Astrocyte of the spinal cord (primary cell): Measurements from ENCODE around the gene RPAIN.

Source experiments
- DNase-seq: peaks from one replicate; pipeline ENCODE4 v3.0.0; 2011; ENCODE audit warnings: low read depth, low spot score
- H3K4me3 ChIP-seq: 2 replicates; pipeline ENCODE4 v1.5.1; 2011; ENCODE audit warnings: low read depth, mild to moderate bottlenecking, low read length, moderate library complexity
- in situ Hi-C: cut with HindIII; loops from 2 replicates; pipeline ENCODE4 v1.10.0; 2017; ENCODE audit warnings: low sequenced_read_pairs
- TF ChIP-seq, protein P1 (sequence below): IDR thresholded peaks from 2 replicates; pipeline ENCODE4 v1.5.1; 2012; ENCODE audit warnings: low read depth, mild to moderate bottlenecking, low read length, inconsistent platforms

Gene RPAIN

DNA sequence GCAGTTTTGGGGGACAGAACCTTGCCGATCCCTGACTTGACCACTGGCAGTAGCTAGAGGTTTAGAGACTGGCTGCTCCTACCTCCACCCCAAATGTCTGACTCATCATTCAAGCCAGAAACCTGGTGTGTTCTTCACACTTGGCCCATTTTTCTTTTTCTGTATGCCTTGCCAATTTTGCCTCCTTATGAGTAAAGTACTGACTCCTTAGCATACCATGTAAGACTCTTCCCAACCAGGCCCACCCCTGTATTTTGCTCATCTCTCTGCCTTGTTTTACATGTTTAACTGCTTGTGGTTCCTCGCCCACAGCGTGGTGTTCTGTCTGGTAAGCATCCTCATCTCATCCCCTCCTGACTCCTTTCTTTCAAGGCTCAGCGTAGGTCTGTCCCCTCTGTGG lies 38.4 kb upstream of the RPAIN start:
- no peak overlapping the region for H3K4me3 ChIP-seq
- DNase-seq = peak; percentile 13
- TF ChIP-seq, protein P1, sequence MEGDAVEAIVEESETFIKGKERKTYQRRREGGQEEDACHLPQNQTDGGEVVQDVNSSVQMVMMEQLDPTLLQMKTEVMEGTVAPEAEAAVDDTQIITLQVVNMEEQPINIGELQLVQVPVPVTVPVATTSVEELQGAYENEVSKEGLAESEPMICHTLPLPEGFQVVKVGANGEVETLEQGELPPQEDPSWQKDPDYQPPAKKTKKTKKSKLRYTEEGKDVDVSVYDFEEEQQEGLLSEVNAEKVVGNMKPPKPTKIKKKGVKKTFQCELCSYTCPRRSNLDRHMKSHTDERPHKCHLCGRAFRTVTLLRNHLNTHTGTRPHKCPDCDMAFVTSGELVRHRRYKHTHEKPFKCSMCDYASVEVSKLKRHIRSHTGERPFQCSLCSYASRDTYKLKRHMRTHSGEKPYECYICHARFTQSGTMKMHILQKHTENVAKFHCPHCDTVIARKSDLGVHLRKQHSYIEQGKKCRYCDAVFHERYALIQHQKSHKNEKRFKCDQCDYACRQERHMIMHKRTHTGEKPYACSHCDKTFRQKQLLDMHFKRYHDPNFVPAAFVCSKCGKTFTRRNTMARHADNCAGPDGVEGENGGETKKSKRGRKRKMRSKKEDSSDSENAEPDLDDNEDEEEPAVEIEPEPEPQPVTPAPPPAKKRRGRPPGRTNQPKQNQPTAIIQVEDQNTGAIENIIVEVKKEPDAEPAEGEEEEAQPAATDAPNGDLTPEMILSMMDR = no peak
- in situ Hi-C loops = no loop called here

DNA sequence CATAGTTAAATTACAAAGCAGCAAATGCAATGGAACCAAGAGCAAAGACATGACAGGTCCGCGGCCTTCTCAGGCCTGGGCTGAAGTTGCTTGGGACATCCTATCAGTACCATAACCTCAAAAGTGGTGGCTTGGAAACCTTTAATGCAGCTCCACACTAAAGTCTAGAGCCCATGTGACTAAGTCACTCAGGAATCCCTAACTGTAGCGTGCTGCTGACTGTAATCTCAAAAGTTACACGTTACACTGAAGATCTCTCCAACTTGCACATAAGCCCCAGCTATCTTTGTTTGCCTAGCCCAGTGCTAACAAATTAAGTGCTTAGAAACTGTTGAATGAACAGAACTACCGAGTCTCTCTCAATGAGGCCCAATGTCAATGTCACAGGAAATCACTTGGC lies 28.3 kb upstream of the RPAIN start:
- in situ Hi-C loops = no loop called here
- TF ChIP-seq, protein P1 = no peak
- no peak for DNase-seq
- no peak overlapping the region for H3K4me3 ChIP-seq

DNA sequence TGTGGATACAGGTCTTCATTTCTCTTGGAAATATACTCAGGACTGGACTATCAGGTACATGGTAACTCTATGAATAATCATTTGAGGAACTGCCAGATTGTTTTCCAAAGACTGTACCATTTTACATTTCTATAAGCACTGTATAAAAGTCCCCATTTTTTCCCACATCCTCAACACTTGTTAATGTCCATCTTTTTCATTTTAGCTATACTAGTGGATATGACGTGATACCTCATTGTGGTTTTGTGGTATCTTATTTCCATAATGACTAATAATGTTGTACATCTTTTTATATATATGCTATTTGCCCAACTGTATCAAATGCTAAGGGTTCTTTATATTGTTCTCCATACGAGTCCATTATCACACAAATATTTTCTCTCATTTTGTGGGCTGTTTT lies 23.4 kb upstream of the RPAIN start:
- TF ChIP-seq, protein P1 = no peak
- DNase-seq = no peak
- in situ Hi-C loops = no loop called here
- H3K4me3 ChIP-seq = no peak overlapping the region

DNA sequence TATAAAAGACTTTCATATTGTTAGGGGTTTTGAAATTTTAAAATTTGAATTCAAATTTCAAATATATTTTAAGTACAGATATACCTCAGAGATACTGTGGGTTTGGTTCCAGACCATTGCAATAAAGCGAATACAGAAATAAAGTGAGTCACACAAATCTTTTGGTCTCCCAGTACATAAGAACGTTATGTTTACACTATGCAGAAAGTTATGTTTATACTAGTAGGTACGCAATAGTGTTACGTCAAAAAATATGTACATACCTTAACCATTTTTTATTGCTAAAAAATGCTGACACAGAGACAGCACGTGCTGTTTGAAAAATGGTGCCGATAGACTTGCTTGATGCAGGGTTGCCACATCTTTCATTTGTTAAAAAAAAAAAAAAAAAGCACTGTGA lies 20.2 kb upstream of the RPAIN start:
- DNase-seq = no peak
- TF ChIP-seq, protein P1 = no peak

DNA sequence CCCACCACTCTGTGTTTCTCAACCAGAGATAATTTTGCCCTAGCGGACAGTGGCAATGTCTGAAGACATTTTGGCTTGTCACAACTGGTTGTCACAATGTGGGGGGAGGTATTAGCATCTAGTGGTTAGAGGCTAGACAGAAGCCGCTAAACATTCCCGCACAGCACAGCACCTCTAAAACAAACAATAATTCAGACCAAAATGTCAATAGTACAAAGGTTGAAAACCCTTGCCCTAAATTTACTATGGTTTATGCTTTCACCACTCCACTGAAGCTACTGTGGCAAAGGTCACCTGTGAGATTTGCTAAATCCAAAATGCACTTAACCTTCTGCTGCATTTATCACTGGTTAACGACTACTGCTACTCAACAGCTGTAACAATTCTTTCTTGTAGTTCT lies 14.6 kb upstream of the RPAIN start:
- in situ Hi-C loops = no loop called here
- TF ChIP-seq, protein P1 = no peak
- no peak for DNase-seq
- no peak overlapping the region for H3K4me3 ChIP-seq

More for the DNA sequence above, 20.2 kb upstream of the RPAIN start:
- H3K4me3 ChIP-seq = no peak overlapping the region
- in situ Hi-C loops = no loop called here

DNA sequence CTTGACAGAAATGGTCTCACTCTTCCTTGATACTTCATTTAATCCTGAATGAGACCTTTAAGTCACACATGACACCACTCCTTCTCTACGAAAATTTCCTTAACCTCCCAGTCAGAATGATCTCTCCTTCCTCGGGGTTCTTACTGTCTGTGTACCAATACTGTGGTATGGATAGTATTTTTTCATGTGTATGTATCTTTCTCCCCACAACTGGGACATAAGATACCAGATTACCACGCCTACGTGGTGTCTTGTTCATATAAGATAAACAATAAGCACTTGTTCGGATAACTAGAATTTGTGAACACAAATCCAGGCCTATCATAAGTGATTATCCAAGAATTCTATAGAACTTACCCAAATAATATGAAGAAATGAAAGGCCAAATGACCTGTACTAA lies 11.8 kb upstream of the RPAIN start:
- DNase-seq = no peak
- in situ Hi-C loops = no loop called here
- no peak overlapping the region for H3K4me3 ChIP-seq
- TF ChIP-seq, protein P1 = no peak
